Measurements from ENCODE around the gene MSI1.
A peak's percentile ranks its signal among the peaks of the same experiment; 100 is the strongest.
"Not testable (repeated sequence)": the region's sequence is repeated elsewhere in the genome, so short reads cannot be mapped to it uniquely, and the experiment has no call there.

The MSI1 gene

DNA sequence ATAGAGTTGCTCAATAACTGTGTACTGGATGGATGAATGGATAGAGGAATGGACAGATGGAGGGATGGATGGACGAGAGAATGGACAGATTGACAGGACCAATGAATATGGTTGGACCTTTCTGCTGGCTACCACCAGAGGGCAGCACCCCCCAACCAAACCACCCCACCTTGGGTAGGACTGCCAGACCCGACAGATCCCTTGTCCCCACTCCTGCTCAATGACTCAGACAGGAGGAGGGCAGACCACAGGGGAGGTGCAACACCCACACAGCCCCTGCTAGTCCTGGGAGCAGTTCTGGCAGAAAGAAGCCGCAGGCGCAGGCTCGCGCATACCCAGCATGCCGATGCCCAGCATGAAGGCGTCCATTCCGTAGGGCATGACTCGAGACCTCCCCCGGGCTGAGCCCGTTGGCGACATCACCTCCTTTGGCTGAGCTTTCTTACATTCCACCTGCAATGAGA is 12.4 kb downstream of the MSI1 start:
- TF ChIP-seq GATA1 (IDR thresholded peaks at IDR 0.05; ENCODE audit: low read depth, low read length) (no peak), POLR2A (IDR thresholded peaks at IDR 0.05; ENCODE audit: low read length) (no peak)
- DNase-seq: peak; percentile 72 to 85

DNA sequence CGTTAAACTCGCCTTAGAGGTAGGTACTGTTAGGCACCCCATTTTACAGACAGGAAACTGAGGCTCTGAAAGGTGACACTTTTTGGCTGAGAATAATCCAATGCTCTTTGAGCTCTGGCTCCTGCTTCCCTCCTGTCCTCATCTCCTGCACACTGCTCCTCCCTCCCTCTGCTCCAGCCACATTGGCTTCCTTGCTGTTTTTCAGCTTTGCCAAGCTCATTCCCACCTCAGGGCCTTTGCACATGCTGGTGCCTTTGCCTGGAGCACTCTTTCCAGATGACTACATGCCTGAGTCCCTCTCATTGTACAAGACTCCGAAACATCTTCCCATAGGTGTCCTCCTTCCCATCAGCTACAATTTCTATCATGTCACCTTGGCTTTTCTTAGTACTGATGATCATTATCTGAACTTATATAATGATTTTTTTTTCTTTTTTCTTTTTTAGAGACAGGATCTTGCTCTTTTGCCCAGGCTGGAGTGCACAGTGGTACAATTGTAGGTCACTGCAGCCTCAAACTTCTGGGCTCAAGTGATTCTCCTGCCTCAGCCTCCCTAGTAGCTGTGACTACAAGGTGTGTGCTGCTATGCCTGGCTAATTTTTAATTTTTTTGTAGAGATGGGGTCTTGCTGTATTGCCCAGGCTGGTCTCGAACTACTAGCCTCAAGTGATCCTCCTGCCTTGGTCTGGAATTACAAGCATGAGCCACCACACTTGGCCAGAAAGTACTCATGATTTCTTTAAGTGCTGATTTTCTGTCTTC is 15.2 kb downstream of the MSI1 start:
- no peak for DNase-seq
- no peak for TF ChIP-seq POLR2A (IDR thresholded peaks at IDR 0.05; ENCODE audit: low read length)
- TF ChIP-seq GATA1 (IDR thresholded peaks at IDR 0.05; ENCODE audit: low read depth, low read length): no peak

DNA sequence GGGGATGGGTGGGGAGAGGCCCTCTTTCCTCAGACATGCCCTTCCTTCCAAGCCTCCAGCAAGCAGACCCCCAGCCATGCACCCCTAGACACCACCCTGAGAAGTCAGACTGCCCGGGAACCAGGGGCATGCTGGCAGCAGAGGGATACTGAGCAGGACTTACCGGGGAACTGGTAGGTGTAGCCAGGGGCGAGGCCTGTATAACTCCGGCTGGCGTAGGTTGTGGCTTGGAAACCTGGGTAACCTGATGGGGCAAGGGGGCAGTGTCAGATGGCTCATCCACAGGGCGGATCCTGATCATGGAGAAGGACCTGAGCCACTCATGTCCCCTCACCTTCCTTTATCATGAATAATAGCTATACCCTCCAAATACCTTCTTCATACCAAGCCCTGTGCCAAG is 15.8 kb downstream of the MSI1 start:
- no peak for DNase-seq
- no peak for TF ChIP-seq GATA1 (IDR thresholded peaks at IDR 0.05; ENCODE audit: low read depth, low read length)
- TF ChIP-seq POLR2A (IDR thresholded peaks at IDR 0.05; ENCODE audit: low read length): no peak

DNA sequence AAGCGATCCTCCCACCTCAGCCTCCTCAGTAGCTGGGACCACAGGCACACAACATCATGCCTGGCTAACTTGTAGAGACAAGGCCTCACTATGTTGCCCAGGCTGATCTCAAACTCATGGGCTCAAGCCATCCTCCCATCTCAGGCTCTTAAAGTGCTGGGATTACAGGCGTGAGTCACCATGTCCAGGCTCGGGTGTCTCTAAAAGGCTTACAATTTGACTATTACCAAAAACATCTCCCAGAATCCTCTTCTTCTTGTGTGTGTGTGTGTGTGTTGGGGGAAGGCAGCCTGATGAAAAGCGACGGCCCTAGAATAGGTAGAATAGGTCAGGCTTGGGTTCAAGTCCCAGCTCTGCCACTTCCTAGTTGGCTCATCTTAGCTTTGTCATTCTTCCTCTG is 16.8 kb downstream of the MSI1 start:
- no peak for DNase-seq
- TF ChIP-seq POLR2A (IDR thresholded peaks at IDR 0.05; ENCODE audit: low read length) (no peak), GATA1 (IDR thresholded peaks at IDR 0.05; ENCODE audit: low read depth, low read length) (no peak)

DNA sequence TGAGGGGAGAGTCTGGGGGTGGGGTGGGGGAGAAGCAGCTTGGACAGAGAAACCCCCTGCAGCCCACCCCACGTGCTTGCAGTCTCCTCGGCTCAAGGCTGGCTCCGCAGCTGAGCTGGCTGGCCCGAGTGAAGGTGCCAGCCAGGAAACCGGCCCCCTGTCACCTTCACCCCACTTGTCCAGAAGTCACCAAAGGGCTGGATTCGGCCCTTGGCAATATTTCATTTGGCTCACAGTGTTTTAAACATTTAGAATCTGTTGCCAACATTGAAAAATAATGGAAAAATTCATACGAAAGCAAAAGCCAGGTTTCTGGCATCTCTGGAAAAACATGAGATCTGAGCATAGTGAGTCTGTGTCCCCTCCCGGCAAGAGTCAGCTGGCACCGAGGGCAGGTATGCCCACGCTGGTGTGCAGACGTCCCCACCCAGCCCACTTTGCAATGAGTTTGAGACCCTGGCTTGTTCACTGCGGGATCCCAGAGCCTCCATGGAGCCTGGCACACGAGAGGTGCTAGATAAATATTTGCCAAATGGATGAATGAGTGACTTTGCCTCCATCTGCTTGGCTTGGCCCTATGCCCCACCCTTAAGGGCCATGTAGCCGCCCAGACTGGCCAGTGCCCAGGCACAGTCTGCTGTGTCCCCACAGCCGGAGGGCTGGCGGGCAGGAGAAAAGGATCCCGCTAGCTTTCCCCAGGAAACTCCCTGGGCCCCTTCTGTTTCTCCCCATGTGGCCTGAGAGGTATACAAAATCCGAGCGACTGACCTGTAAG is 18.2 kb downstream of the MSI1 start:
- no peak for DNase-seq
- TF ChIP-seq GATA1 (IDR thresholded peaks at IDR 0.05; ENCODE audit: low read depth, low read length) (no peak), POLR2A (IDR thresholded peaks at IDR 0.05; ENCODE audit: low read length) (no peak)

DNA sequence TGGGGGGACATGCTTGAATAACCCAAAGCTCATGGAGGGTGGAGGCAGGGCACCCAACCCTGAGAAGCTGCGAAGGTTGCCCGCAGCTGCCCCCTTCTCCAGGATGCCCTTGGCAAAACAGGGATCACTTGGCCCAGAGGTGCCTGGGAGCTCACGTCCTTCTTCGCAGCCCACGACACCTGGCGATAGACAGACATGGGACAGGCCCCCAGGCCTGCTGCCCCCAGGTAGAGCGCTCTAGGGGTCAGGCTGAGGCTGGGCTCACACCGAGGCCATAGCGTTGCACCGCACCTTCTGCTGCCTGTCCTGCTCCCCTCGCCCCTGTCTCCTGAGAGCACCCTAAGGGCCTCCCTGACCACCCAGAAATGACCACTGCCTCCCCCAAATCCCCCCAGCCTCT is 21.2 kb downstream of the MSI1 start:
- DNase-seq: no peak
- TF ChIP-seq GATA1 (IDR thresholded peaks at IDR 0.05; ENCODE audit: low read depth, low read length): no peak
- TF ChIP-seq POLR2A (IDR thresholded peaks at IDR 0.05; ENCODE audit: low read length): no peak

DNA sequence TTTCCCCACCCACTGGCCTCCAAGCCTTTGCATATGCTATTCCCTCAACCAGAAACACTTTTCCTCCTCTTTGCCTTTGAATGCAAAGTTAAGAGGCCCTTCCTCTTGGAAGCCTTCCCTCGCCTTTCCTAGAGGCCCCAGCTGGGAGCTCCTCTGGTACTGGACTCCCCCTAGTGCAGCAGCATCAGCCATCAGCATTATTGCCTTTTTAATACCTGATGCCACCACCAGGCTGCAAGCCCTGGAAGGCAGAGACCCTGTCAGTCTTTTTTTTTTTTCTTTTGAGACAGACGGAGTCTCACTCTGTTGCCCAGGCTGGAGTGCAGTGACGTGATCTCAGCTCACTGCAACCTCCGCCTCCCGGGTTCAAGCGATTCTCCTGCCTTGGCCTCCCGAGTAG is 22.3 kb downstream of the MSI1 start:
- DNase-seq: no peak

DNA sequence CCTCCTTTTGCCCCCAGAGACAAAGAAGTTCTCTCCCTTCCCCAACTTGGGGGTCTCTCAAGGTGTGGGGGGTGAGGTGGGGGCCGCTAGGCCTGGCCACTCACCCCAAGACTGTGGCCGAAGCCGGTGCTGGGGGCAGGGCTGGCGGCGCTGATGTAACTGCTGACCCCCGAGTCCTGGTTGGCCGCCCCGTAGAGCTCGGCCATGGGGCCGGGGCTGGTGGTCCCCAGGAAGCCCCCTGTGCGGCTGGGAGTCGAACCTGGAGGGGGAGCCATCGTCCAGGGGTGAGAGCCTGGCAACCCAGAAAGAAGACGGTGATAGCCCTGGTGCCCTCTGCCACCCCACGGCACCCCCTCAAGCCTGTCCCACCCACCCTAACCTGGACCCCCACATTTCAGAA is 22.9 kb downstream of the MSI1 start:
- TF ChIP-seq GATA1 (IDR thresholded peaks at IDR 0.05; ENCODE audit: low read depth, low read length) (no peak), POLR2A (IDR thresholded peaks at IDR 0.05; ENCODE audit: low read length) (no peak)
- DNase-seq: no peak

More for the DNA sequence above, 22.3 kb downstream of the MSI1 start:
- no peak for TF ChIP-seq POLR2A (IDR thresholded peaks at IDR 0.05; ENCODE audit: low read length)
- TF ChIP-seq GATA1 (IDR thresholded peaks at IDR 0.05; ENCODE audit: low read depth, low read length): no peak

DNA sequence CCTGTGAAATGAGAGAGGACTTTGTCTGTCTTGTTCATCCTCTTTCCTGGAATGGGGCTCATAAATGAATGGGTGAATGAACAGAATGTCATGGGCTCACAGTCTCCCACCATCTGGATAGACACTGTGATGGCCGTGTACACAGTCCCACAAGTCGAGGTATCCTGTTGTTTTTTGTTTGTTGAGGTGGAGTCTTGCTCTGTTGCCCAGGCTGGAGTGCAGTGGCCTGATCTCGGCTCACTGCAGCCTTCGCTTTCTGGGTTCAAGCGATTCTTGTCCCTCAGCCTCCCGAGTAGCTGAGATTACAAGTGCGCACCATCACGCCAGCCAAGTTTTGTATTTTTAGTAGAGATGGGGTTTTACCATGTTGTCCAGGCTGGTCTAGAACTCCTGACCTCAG is 25.3 kb downstream of the MSI1 start:
- no peak for TF ChIP-seq POLR2A (IDR thresholded peaks at IDR 0.05; ENCODE audit: low read length)
- no peak for TF ChIP-seq GATA1 (IDR thresholded peaks at IDR 0.05; ENCODE audit: low read depth, low read length)
- DNase-seq: no peak

DNA sequence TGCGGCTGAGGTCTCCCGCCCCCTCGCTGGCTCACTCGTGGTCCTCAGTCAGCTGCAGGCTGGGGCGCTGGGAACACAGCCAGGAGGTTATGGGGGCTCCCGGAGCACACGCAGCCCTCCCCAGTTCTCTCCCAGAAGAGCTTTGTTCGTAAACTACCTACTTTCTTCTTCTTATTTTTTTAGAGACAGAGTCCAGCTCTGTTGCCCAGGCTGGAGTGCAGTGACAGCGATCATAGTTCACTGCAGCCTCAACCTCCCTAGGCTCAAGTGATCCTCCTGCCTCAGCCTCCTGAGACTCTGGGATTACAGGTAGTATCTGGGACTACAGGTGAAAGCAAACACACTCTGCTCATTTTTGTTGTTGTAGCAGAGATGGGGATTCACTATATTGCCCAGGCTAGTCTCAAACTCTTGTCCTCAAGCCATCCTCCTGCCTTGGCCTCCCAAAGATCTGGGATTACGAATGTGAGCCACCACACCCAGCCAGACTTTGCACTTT is 25.9 kb downstream of the MSI1 start:
- TF ChIP-seq GATA1 (IDR thresholded peaks at IDR 0.05; ENCODE audit: low read depth, low read length) (no peak), POLR2A (IDR thresholded peaks at IDR 0.05; ENCODE audit: low read length) (no peak)

DNA sequence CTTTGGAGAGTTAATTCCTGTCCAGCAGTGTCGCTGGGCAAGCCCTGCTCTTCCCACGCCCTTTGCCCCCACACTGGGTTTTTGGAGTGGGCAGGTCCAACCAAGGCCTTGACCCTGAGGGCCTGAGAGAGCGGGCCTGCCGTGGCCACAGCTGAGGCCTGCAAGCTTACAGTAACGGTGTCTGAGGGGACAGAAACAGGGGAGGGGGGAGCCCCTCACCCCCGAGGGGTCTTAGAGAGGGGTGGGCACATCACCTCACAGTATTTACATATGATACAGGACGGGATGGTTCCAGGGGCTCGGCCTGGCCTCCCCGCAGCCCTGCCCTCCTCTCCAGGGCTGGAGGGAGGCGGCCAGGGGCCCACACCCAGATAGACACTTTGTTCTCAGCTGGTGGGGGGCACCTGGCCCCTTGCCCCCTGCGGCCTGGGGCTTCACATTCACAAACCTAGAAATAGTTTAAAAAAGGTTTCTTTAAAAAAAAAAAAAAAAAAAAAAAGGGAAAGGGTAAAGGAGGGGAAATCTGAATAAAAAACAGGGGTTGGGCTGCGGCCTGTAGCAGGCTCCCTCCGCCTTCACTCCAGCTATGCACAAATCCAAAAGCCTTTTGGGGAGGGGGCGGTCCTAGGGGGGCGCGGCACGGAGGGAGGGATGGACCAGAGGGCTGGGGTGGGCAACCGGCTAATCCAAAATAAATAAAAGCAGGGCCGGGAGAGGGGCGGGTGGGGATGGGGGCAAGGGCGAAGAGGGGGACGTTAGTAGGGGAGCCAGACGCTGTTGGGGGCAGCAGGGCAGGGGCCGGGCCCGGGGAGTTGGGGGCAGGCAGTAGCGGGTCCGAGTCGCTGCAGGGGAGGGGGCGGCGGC is 26.6 kb downstream of the MSI1 start:
- TF ChIP-seq POLR2A (IDR thresholded peaks at IDR 0.05; ENCODE audit: low read length) (no peak), GATA1 (IDR thresholded peaks at IDR 0.05; ENCODE audit: low read depth, low read length) (no peak)
- no peak for DNase-seq

More for the DNA sequence above, 25.9 kb downstream of the MSI1 start:
- no peak for DNase-seq

DNA sequence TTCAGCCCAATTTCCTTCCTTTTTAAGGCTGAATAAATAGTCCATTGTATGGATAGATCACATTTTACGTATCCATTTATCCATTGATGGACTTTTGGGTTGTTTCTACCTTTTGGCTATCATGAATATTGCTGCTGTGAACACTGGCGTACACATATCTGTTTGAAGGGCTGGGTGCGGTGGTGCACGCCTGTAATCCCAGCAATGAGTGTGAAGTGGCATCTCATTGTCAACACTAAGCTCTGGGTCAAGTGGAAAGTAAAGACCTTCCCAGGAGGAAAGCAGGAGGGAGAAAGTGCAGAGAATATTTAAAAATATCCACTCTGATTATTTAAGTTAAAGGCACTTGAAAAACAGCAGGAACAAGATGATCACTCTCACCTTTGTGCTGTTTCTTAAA is 29.7 kb downstream of the MSI1 start:
- TF ChIP-seq GATA1 (IDR thresholded peaks at IDR 0.05; ENCODE audit: low read depth, low read length) (no peak), POLR2A (IDR thresholded peaks at IDR 0.05; ENCODE audit: low read length) (no peak)
- no peak for DNase-seq

DNA sequence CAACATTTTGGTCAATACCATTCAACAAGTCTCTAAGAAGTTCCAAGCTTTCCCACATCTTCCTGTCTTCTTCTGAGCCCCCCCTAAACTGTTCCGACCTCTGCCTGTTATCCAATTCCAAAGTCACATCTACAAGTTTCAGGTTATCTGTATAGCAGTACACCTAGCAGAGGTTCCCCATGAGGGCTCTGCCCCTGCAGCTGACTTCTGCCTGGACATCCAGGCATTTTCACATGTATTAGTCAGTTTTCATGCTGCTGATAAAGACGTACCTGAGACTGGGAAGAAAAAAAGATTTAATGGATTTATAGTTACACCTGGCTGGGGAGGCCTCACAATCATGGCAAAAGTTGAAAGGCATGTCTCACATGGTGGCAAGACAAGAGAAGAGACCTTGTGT is 31.2 kb downstream of the MSI1 start:
- no peak for TF ChIP-seq POLR2A (IDR thresholded peaks at IDR 0.05; ENCODE audit: low read length)
- no peak for TF ChIP-seq GATA1 (IDR thresholded peaks at IDR 0.05; ENCODE audit: low read depth, low read length)
- no peak for DNase-seq

DNA sequence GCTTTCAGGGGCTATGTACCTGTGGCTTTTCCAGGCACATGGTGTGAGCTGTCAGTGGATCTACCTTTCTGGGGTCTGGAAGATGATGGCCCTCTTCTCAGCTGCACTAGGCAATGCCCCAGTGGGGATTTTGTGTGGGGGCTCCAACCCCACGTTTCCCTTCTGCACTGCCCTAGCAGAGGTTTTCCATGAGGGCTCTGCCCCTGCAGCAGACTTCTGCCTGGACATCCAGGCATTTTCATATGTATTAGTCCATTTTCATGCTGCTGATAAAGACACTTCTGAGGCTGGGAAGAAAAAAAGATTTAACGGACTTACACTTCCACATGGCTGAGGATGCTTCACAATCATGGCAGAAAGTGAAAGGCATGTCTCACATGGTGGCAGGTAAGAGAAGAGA is 32.6 kb downstream of the MSI1 start:
- not testable (repeated sequence) for DNase-seq

DNA sequence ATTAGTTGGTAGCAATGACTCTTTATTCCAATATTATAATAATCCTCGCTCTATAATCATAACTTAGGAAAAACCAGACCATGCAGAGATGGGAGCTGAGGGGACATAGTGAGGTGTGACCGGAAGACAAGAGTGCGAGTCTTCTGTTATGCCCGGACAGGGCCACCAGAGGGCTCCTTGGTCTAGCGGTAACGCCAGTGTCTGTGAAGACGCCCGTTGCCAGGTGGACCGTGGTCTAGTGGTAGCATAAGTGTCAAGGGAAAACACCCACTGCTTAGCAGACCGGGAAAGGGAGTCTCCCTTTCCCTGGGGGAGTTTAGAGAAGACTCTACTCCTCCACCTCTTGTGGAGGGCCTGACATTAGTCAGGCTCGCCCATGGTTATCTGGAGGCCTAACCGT is 33.5 kb downstream of the MSI1 start:
- peak; percentile 38 to 43 for DNase-seq

Data from erythroblast (primary cell).